NT2/D1 (cell line): Measurements from ENCODE around the gene DYRK1A.

Source experiments
- DNase-seq: peaks from one replicate; pipeline ENCODE4 v3.0.0-alpha.2; 2011; ENCODE audit warnings: low read depth, low spot score
- H3K27me3 ChIP-seq: 2 replicates; pipeline ENCODE4 v1.6.0; 2011; ENCODE audit warnings: mild to moderate bottlenecking; ENCODE audit not compliant: insufficient read length, insufficient read depth
- H3K36me3 ChIP-seq: 2 replicates; pipeline ENCODE4 v1.6.1; 2011; ENCODE audit warnings: mild to moderate bottlenecking, low read length, mixed read lengths; ENCODE audit not compliant: insufficient read depth, insufficient read length
- H3K4me1 ChIP-seq: 2 replicates; pipeline ENCODE4 v1.5.1; 2011; ENCODE audit not compliant: insufficient read depth, insufficient read length
- H3K4me3 ChIP-seq: 2 replicates; pipeline ENCODE4 v1.5.1; 2011; ENCODE audit warnings: low read depth; ENCODE audit not compliant: insufficient read length
- H3K9ac ChIP-seq: 2 replicates; pipeline ENCODE4 v1.6.0; 2011; ENCODE audit warnings: low read depth; ENCODE audit not compliant: insufficient read length
- H3K9me3 ChIP-seq: 2 replicates; pipeline ENCODE4 v1.5.1; 2011; ENCODE audit warnings: mild to moderate bottlenecking, low read length; ENCODE audit not compliant: insufficient read depth
- SUZ12 ChIP-seq: IDR thresholded peaks from 2 replicates; pipeline ENCODE4 v1.6.1; 2011; ENCODE audit not compliant: insufficient read length, insufficient read depth; ENCODE audit errors: extremely low read depth
- YY1 ChIP-seq: IDR thresholded peaks from 2 replicates; pipeline ENCODE4 v1.6.1; 2011; ENCODE audit not compliant: insufficient read length, insufficient read depth
- ZNF274 ChIP-seq: IDR thresholded peaks from 2 replicates; pipeline ENCODE4 v1.6.1; 2011; ENCODE audit warnings: mild to moderate bottlenecking, low read depth, low read length

The DYRK1A gene

DNA sequence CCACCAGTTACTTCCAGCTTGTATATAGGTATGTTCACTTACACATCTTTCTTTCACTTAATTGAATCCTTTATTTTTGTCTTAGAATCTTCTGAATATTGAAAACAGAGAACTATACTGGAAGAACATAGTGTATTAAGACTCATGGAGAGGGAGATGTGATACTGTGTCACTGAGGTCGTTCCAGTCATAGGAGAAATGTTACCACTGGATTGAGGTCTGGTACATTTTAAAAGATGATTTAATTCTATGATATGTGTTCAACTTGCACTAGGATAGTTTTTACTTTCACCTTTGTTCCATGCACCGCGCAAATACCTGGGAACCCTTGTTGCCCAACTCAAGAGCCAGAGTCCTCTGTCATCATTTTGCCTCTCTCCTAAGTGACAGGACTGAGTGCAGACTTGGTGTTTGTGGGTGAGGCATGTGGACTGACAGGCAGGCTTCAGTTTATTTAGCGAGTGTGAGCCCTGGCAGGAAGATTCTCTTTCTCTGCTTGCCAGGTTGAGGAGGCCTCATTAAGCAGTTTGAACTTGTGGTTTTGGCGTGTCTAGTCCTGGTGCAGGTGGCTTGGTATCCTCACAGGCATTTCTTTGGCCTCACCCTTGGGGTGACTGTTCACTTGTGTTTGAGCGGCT, 63.7 kb downstream of the DYRK1A start:
- TF ChIP-seq ZNF274 (no peak), YY1 (no peak), SUZ12 (no peak)
- H3K27me3 ChIP-seq = no peaks in the 10 kb centered on the region
- H3K9ac ChIP-seq = no peak overlapping the region
- no peaks in the 10 kb centered on the region for H3K4me1 ChIP-seq
- H3K4me3 ChIP-seq = no peak overlapping the region
- H3K36me3 ChIP-seq = peaks cover 30% of the 10 kb centered on the region
- H3K9me3 ChIP-seq = peaks cover 17% of the 10 kb centered on the region; the same call in 1 of the 2 replicates
- no peak for DNase-seq

- Histone ChIP-seq H3K9me3 (peaks cover 10% of the 10 kb centered on the region; the same call in 1 of the 2 replicates), H3K4me3 (no peak overlapping the region), H3K27me3 (no peaks in the 10 kb centered on the region), H3K4me1 (no peaks in the 10 kb centered on the region), H3K9ac (no peak overlapping the region), H3K36me3 (peaks cover 21% of the 10 kb centered on the region)
- TF ChIP-seq SUZ12 (no peak), ZNF274 (no peak), YY1 (no peak)
- DNase-seq = no peak
These were observed 64.7 kb downstream of the DYRK1A start for GRCh38 chr21:37431243-37431642.

GRCh38 chr21:37432710-37433455, 66.3 kb downstream of the DYRK1A start:
- DNase-seq = no peak
- Histone ChIP-seq H3K36me3 (peaks cover 21% of the 10 kb centered on the region), H3K27me3 (no peaks in the 10 kb centered on the region), H3K9ac (no peak overlapping the region), H3K9me3 (peaks cover 10% of the 10 kb centered on the region; the same call in 1 of the 2 replicates), H3K4me1 (no peaks in the 10 kb centered on the region), H3K4me3 (no peak overlapping the region)
- no peak for TF ChIP-seq YY1
- TF ChIP-seq ZNF274 = no peak
- no peak for TF ChIP-seq SUZ12

GRCh38 chr21:37433456-37433840, 66.9 kb downstream of the DYRK1A start:
- peaks cover 10% of the 10 kb centered on the region; the same call in 1 of the 2 replicates for H3K9me3 ChIP-seq
- H3K4me1 ChIP-seq = no peaks in the 10 kb centered on the region
- H3K4me3 ChIP-seq = no peak overlapping the region
- no peak overlapping the region for H3K9ac ChIP-seq
- DNase-seq = no peak
- no peaks in the 10 kb centered on the region for H3K27me3 ChIP-seq
- H3K36me3 ChIP-seq = peaks cover 21% of the 10 kb centered on the region
- TF ChIP-seq ZNF274 = no peak
- no peak for TF ChIP-seq SUZ12
- TF ChIP-seq YY1 = no peak

GRCh38 chr21:37435120-37435519, 68.5 kb downstream of the DYRK1A start:
- Histone ChIP-seq H3K4me3 (no peak overlapping the region), H3K36me3 (peaks cover 16% of the 10 kb centered on the region), H3K9me3 (peaks cover 10% of the 10 kb centered on the region; the same call in 1 of the 2 replicates), H3K4me1 (no peaks in the 10 kb centered on the region), H3K27me3 (no peaks in the 10 kb centered on the region), H3K9ac (no peak overlapping the region)
- DNase-seq = no peak
- TF ChIP-seq YY1 (no peak), SUZ12 (no peak), ZNF274 (no peak)

DNA sequence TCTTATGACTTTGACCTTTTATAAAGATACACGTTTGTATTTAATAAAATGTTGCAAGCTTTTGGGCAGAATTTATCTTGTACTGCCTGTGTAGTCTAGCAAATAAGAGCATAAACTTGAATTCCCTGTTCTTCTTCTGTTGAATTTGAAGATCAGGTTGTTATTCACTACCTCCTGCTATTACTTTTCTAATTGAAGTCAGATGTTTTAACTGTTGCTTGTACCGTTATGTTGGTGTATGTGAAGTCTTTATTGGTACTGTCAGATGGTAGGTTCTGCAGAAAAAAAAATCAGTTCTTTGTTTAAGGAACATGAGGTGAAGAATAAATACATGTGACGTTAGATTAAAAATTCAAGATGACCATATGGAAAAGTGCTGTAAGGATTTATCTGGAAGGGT, 69.1 kb downstream of the DYRK1A start:
- H3K4me3 ChIP-seq = no peak overlapping the region
- no peak for TF ChIP-seq SUZ12
- no peak for TF ChIP-seq YY1
- no peaks in the 10 kb centered on the region for H3K27me3 ChIP-seq
- peaks cover 13% of the 10 kb centered on the region for H3K36me3 ChIP-seq
- DNase-seq = no peak
- no peak overlapping the region for H3K9ac ChIP-seq
- no peaks in the 10 kb centered on the region for H3K4me1 ChIP-seq
- peaks cover 10% of the 10 kb centered on the region; the same call in 1 of the 2 replicates for H3K9me3 ChIP-seq

DNA sequence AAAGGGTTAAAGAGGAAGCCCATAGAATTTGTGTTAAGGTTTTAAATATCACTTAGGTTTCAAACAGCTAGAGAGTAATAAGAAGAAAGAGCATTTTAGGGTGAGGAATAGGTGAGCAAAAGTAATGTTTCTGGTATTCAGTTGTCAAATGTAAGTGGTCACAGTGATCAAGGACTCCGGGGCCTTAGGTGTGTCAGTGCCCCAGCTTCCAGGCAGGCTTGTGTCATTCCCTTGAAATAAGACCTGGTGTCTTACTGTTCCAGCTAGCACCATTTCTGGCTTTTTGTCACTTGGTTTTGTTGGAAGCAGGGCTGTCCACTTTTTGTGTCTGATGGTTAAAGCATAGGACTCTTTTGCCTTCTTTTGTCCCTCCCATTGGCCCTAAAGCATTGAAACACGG, 69.6 kb downstream of the DYRK1A start:
- Histone ChIP-seq H3K4me3 (no peak overlapping the region), H3K27me3 (no peaks in the 10 kb centered on the region), H3K9me3 (peaks cover 10% of the 10 kb centered on the region; the same call in 1 of the 2 replicates), H3K36me3 (peaks cover 10% of the 10 kb centered on the region), H3K4me1 (no peaks in the 10 kb centered on the region), H3K9ac (no peak overlapping the region)
- TF ChIP-seq ZNF274 (no peak), YY1 (no peak), SUZ12 (no peak)
- DNase-seq = no peak
